MV-4-11 (cell line): ENCODE data around the gene MAB21L1.

Experiments used
- DNase-seq: peaks from one replicate; lab custom pipeline; 2025; lab: John Stamatoyannopoulos, UW

The MAB21L1 gene

GRCh38 chr13:35479706-35480105, 3.2 kb upstream of the MAB21L1 start:
- no peak for DNase-seq

- DNase-seq: no peak
These were observed 2.6 kb upstream of the MAB21L1 start for GRCh38 chr13:35479038-35479492.

GRCh38 chr13:35478271-35479037, 2.0 kb upstream of the MAB21L1 start:
- no peak for DNase-seq

- no peak for DNase-seq
These were observed 977 bp upstream of the MAB21L1 start for GRCh38 chr13:35477386-35477946.

- DNase-seq: no peak
These were observed 1.1 kb downstream of the MAB21L1 start for GRCh38 chr13:35475212-35475959.

GRCh38 chr13:35474496-35475211, 1.8 kb downstream of the MAB21L1 start:
- no peak for DNase-seq

- DNase-seq: no peak
These were observed 2.7 kb downstream of the MAB21L1 start for GRCh38 chr13:35473802-35474201.

GRCh38 chr13:35473206-35473775, 3.2 kb downstream of the MAB21L1 start:
- DNase-seq: no peak

- DNase-seq: no peak
These were observed 4.1 kb downstream of the MAB21L1 start for GRCh38 chr13:35472323-35472881.

GRCh38 chr13:35471706-35472322, 4.7 kb downstream of the MAB21L1 start:
- DNase-seq: no peak

- no peak for DNase-seq
These were observed 5.5 kb downstream of the MAB21L1 start for GRCh38 chr13:35470671-35471661.

GRCh38 chr13:35469806-35470525, 6.5 kb downstream of the MAB21L1 start:
- no peak for DNase-seq

- DNase-seq: no peak
These were observed 8.3 kb downstream of the MAB21L1 start for GRCh38 chr13:35468195-35468594.

- no peak for DNase-seq
These were observed 11.1 kb downstream of the MAB21L1 start for GRCh38 chr13:35465371-35465770.

GRCh38 chr13:35460061-35460460, 16.4 kb downstream of the MAB21L1 start:
- DNase-seq: no peak

- DNase-seq: no peak
These were observed 19.2 kb downstream of the MAB21L1 start for GRCh38 chr13:35457258-35457657.

- no peak for DNase-seq
These were observed 21.5 kb downstream of the MAB21L1 start for GRCh38 chr13:35455022-35455421.

- DNase-seq: no peak
These were observed 26.7 kb downstream of the MAB21L1 start for GRCh38 chr13:35449821-35450220.

GRCh38 chr13:35448465-35448864, 28.0 kb downstream of the MAB21L1 start:
- no peak for DNase-seq
